ENCODE data around the gene TSN. TPM values are rescaled to one million over a fixed set of nuclear protein-coding genes. Genes with fewer than 3 reads are reported as not detected.
"Not testable (repeated sequence)": the region's sequence is repeated elsewhere in the genome, so short reads cannot be mapped to it uniquely, and the experiment has no call there.

The TSN gene
- polyA plus RNA-seq, 4 donors, result 16.2 to 53.8 (median 29.8) TPM

DNA sequence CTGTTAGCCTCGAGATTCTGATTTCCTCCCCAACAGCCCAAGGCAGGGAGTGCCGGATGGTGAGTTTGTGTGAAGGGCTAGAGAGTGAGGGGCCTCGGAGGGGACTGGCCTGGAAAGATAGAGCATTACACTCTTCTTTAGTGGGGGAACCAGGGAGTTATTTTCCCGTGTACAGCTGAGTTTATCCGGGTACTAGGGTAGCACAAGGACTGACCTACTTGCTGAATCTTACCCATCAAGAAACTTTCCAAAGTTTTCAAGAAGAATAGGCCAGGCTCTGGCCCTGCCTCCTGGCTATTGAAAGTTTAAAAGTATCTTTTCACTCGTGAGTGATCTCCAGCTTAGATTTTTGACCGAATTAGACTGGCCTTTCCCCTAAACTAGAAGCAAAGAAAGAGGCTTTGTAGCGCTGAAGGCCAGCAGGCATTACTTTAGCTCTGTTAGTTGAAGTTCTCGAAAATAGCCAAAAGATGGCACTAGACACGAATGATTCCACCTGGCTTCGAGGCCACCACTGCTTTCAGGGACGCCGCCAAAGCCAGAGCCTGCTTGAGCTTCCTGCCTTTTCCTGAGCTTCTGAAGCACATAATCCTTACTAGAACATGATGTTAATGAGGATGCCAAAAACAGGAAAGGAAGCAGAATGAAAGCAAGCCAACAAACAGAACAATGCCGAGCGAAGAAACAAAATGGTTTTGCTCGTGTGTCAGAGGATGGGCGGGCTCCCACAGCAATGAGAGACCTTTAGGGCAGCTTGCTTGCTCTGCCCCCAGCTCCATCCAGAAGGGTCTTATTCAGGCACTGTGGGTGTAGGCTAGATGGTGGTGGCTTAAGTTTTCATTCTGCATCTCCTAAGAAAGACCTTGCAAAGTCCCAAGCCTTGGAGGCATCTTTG, 55.8 kb downstream of the TSN start:
- Histone ChIP-seq H3K4me3 (ENCODE audit: low read depth in 1 of 3, low read length in 3 of 3) (no peak overlapping the region), H3K36me3 (ENCODE audit: control insufficient read depth in 3 of 3, insufficient read depth in 2 of 3, low read depth in 1 of 3, low read length in 3 of 3) (no peaks in the 10 kb centered on the region), H3K27ac (ENCODE audit: low read depth in 1 of 3, low read length in 2 of 3) (no peak overlapping the region), H3K4me1 (ENCODE audit: control insufficient read depth in 3 of 3, insufficient read depth in 2 of 3, low read depth in 1 of 3, low read length in 2 of 3) (no peaks in the 10 kb centered on the region), H3K27me3 (ENCODE audit: control insufficient read depth in 3 of 3, insufficient read depth in 3 of 3, low read length in 3 of 3) (peaks cover 0 to 5% (median 0%) of the 10 kb centered on the region in 3 donors), H3K9me3 (ENCODE audit: control insufficient read depth in 2 of 2, insufficient read depth in 1 of 2, low read depth in 1 of 2, low read length in 1 of 2) (no peaks in the 10 kb centered on the region)
- peak; percentile 54 to 62 for DNase-seq
- no peak for FAIRE-seq
- WGBS, 3 donors, result 35 to 37% (median 37%) methylated on average over 17 of the region's 17 CpGs

DNA sequence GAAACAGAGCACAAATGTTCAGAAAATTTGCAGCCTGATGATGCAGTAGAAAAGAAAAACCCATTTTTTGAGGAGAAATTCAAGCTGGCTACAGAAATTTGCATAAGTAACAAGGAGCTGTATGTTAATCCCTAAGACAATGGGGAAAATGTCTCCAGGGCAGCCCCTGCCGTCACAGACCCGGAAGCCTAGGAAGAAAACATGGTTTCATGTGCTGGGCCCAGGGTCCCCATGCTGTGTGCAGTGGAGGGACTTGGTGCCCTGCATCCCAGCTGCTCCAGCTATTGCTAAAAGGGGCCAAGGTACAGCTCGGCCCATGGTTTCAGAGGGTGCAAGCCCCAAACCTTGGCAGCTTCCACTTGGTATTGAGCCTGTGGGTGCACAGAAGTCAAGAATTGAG, 57.6 kb downstream of the TSN start:
- not testable (repeated sequence) for H3K4me1 ChIP-seq (ENCODE audit: control insufficient read depth in 3 of 3, insufficient read depth in 2 of 3, low read depth in 1 of 3, low read length in 2 of 3); H3K27me3 ChIP-seq (ENCODE audit: control insufficient read depth in 3 of 3, insufficient read depth in 3 of 3, low read length in 3 of 3); H3K9me3 ChIP-seq (ENCODE audit: control insufficient read depth in 2 of 2, insufficient read depth in 1 of 2, low read depth in 1 of 2, low read length in 1 of 2); FAIRE-seq; H3K4me3 ChIP-seq (ENCODE audit: low read depth in 1 of 3, low read length in 3 of 3); DNase-seq; H3K27ac ChIP-seq (ENCODE audit: low read depth in 1 of 3, low read length in 2 of 3); H3K36me3 ChIP-seq (ENCODE audit: control insufficient read depth in 3 of 3, insufficient read depth in 2 of 3, low read depth in 1 of 3, low read length in 3 of 3)
- 87 to 98% (median 90%) methylated on average over 3 of the region's 3 CpGs for WGBS, 3 donors

DNA sequence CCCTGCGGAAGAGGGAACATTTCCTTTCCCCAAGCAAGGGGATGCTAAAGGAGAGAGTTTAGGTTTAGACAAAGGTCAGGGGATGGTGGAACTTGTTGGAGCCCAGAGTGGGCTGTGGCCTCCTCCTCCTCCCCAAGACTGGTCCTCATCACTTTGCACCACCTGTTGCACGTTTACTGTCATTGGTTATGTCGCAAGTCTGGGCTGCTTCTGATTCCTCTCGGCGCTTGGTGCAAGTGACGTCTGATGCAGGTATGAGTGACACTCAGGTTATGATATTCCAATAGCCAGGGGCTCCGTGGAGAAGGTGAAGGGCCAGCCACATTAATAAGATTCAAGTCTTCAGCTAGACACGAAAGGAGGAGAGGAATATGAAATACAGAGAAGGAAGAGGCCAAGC, 59.8 kb downstream of the TSN start:
- Histone ChIP-seq H3K27me3 (ENCODE audit: control insufficient read depth in 3 of 3, insufficient read depth in 3 of 3, low read length in 3 of 3) (peaks cover 0 to 5% (median 0%) of the 10 kb centered on the region in 3 donors), H3K27ac (ENCODE audit: low read depth in 1 of 3, low read length in 2 of 3) (no peak overlapping the region), H3K36me3 (ENCODE audit: control insufficient read depth in 3 of 3, insufficient read depth in 2 of 3, low read depth in 1 of 3, low read length in 3 of 3) (no peaks in the 10 kb centered on the region), H3K9me3 (ENCODE audit: control insufficient read depth in 2 of 2, insufficient read depth in 1 of 2, low read depth in 1 of 2, low read length in 1 of 2) (peaks cover 0 to 5% of the 10 kb centered on the region in 2 donors), H3K4me3 (ENCODE audit: low read depth in 1 of 3, low read length in 3 of 3) (no peak overlapping the region), H3K4me1 (ENCODE audit: control insufficient read depth in 3 of 3, insufficient read depth in 2 of 3, low read depth in 1 of 3, low read length in 2 of 3) (no peaks in the 10 kb centered on the region)
- 76 to 84% (median 84%) methylated on average over 8 of the region's 8 CpGs for WGBS, 3 donors
- no peak for DNase-seq
- FAIRE-seq, result no peak

DNA sequence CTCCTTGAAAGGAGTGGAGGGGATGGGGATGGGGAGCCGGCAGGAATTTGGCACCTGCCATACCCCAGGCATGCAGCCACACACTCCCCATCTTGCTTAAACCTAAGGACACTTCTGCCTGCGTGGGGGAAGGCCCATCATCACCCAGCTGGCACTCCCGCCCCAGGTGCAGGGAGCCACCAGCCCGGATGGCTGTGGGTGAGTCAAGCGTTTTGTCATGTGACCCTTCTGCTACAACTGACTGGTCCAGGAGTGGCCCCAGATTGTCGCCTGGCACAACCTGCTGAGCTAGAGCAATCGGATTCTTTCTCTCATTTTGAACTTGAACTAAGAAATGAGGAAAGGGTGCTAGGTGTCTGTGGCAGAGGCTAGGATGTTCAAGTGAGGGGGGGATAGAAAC, 61.3 kb downstream of the TSN start:
- DNase-seq (no peak), FAIRE-seq (no peak)
- Histone ChIP-seq H3K4me3 (ENCODE audit: low read depth in 1 of 3, low read length in 3 of 3) (no peak overlapping the region), H3K27ac (ENCODE audit: low read depth in 1 of 3, low read length in 2 of 3) (no peak overlapping the region), H3K27me3 (ENCODE audit: control insufficient read depth in 3 of 3, insufficient read depth in 3 of 3, low read length in 3 of 3) (no peaks in the 10 kb centered on the region), H3K9me3 (ENCODE audit: control insufficient read depth in 2 of 2, insufficient read depth in 1 of 2, low read depth in 1 of 2, low read length in 1 of 2) (peaks cover 0 to 5% of the 10 kb centered on the region in 2 donors), H3K4me1 (ENCODE audit: control insufficient read depth in 3 of 3, insufficient read depth in 2 of 3, low read depth in 1 of 3, low read length in 2 of 3) (no peaks in the 10 kb centered on the region), H3K36me3 (ENCODE audit: control insufficient read depth in 3 of 3, insufficient read depth in 2 of 3, low read depth in 1 of 3, low read length in 3 of 3) (no peaks in the 10 kb centered on the region)
- WGBS, 3 donors, result 68 to 85% (median 71%) methylated on average over 7 of the region's 7 CpGs

DNA sequence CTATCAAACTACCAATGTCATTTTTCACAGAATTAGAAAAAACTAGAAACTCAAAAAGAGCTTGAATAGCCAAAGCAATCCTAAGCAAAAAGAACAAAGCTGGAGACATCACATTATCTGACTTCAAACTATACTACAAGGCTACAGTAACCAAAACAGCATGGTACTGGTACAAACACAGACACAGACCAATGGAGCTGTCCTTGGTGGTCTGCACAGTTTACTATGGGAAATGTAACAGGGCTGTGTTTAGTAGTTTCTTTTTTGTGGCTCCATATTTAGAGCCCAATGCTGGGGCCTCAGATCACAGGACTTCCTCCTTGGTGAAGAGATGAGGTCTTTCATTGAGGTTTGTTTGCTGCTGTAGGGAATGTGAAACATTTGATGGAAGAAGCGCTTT, 61.9 kb downstream of the TSN start:
- not testable (repeated sequence) for H3K4me3 ChIP-seq (ENCODE audit: low read depth in 1 of 3, low read length in 3 of 3); FAIRE-seq
- 89 to 100% (median 100%) methylated on average over 1 of the region's 1 CpG for WGBS, 3 donors

More for the DNA sequence above, 61.9 kb downstream of the TSN start:
- not testable (repeated sequence) for H3K4me1 ChIP-seq (ENCODE audit: control insufficient read depth in 3 of 3, insufficient read depth in 2 of 3, low read depth in 1 of 3, low read length in 2 of 3); H3K36me3 ChIP-seq (ENCODE audit: control insufficient read depth in 3 of 3, insufficient read depth in 2 of 3, low read depth in 1 of 3, low read length in 3 of 3); H3K9me3 ChIP-seq (ENCODE audit: control insufficient read depth in 2 of 2, insufficient read depth in 1 of 2, low read depth in 1 of 2, low read length in 1 of 2); H3K27ac ChIP-seq (ENCODE audit: low read depth in 1 of 3, low read length in 2 of 3); DNase-seq; H3K27me3 ChIP-seq (ENCODE audit: control insufficient read depth in 3 of 3, insufficient read depth in 3 of 3, low read length in 3 of 3)

Other genes starting within 250 kb of the TSN start
- not detected for gene RNU4ATAC, start 224.8 kb upstream of the TSN start, polyA plus RNA-seq
- 10 to 100 TPM in 2 of 4 donors, 1 to 10 TPM in 2; 3.5 to 24.1 (median 8.6) TPM for gene CLASP1, start 106.2 kb upstream of the TSN start, polyA plus RNA-seq
- 10 to 100 TPM; 12.1 to 51.8 (median 30.8) TPM for gene NIFK, start 18.8 kb upstream of the TSN start, polyA plus RNA-seq